Endodermal cell (in vitro differentiated cells): ENCODE results near the gene ASPHD2. TPM values are rescaled to one million over a fixed set of nuclear protein-coding genes. Genes with fewer than 3 reads are reported as not detected.

Experiments used
- DNase-seq: peaks from one replicate; pipeline ENCODE4 v3.0.0-alpha.2; 2017
- H3K27ac ChIP-seq: 2 replicates; pipeline ENCODE4 v1.5.1; 2013; ENCODE audit warnings: mild to moderate bottlenecking, low read depth, low read length, moderate library complexity
- H3K27me3 ChIP-seq: 2 replicates; pipeline ENCODE4 v1.6.1; 2013; ENCODE audit warnings: mild to moderate bottlenecking, low read length, moderate library complexity; ENCODE audit not compliant: insufficient read depth, control insufficient read depth, poor library complexity, severe bottlenecking
- H3K36me3 ChIP-seq: 2 replicates; pipeline ENCODE4 v1.7.0; 2013; ENCODE audit warnings: mild to moderate bottlenecking, low read length, moderate library complexity; ENCODE audit not compliant: control insufficient read depth, insufficient read depth
- H3K4me1 ChIP-seq: one replicate; pipeline ENCODE4 v1.7.0; 2013; ENCODE audit warnings: low read length; ENCODE audit not compliant: control insufficient read depth, insufficient read depth
- H3K4me3 ChIP-seq: 2 replicates; pipeline ENCODE4 v1.5.1; 2013; ENCODE audit warnings: mild to moderate bottlenecking, low read length, moderate library complexity
- H3K9ac ChIP-seq: 2 replicates; pipeline ENCODE4 v1.6.1; 2013; ENCODE audit warnings: mild to moderate bottlenecking, low read length, moderate library complexity; ENCODE audit not compliant: poor library complexity, severe bottlenecking; ENCODE audit errors: extremely low read depth
- H3K9me3 ChIP-seq: 2 replicates; pipeline ENCODE4 v1.6.1; 2013; ENCODE audit warnings: mild to moderate bottlenecking, low read length, moderate library complexity; ENCODE audit not compliant: control insufficient read depth
- H3K27ac Mint-ChIP-seq: 2 replicates; pipeline ENCODE4 v1.8.0; 2020; ENCODE audit warnings: mixed read lengths
- H3K27me3 Mint-ChIP-seq: 2 replicates; pipeline ENCODE4 v1.8.0; 2021; ENCODE audit warnings: mild to moderate bottlenecking, mixed read lengths; ENCODE audit not compliant: insufficient read depth
- H3K36me3 Mint-ChIP-seq: 2 replicates; pipeline ENCODE4 v1.8.0; 2020; ENCODE audit warnings: low read depth, mixed read lengths
- H3K4me1 Mint-ChIP-seq: 2 replicates; pipeline ENCODE4 v1.8.0; 2020; ENCODE audit warnings: mixed read lengths
- H3K4me3 Mint-ChIP-seq: 2 replicates; pipeline ENCODE4 v1.8.0; 2020; ENCODE audit warnings: mild to moderate bottlenecking, moderate library complexity, mixed read lengths
- H3K9me3 Mint-ChIP-seq: 2 replicates; pipeline ENCODE4 v1.8.0; 2020; ENCODE audit warnings: mild to moderate bottlenecking, mixed read lengths
- CTCF ChIP-seq: fragments of 200-600 bp; sonication (generic); conservative IDR thresholded peaks from 2 replicates; pipeline ENCODE4 v1.5.0; 2021; ENCODE audit warnings: antibody characterized with exemption, mild to moderate bottlenecking
- WGBS, 2 experiments: methylation state at CpG; one replicate each; pipeline versions ENCODE4 v1.1.5 to v1.1.7; 2013; ENCODE audit warnings: missing lambda C conversion rate in 2 of 2, mixed read lengths in 1 of 2; ENCODE audit not compliant: insufficient coverage in 1 of 2, insufficient read length in 1 of 2; 5-methylcytosine and 5-hydroxymethylcytosine counted together
- total RNA-seq, 2 donors: library from RNA; stranded (reverse); fragmentation: NEBNext Ultra II Directional in 1 of 2; extraction: Animal tissue kit (Norgen Biotek cat#: 25700) in 1 of 2; gene quantifications; 2 replicates in 1 of 2; 3 replicates in 1 of 2; pipeline ENCODE4 v1.2.1, GENCODE V29; 2021

The ASPHD2 gene
- total RNA-seq, 2 donors from 2014 or later, result 6.0 to 7.3 TPM

- TF ChIP-seq CTCF, result no peak
- no peak for DNase-seq
- peaks cover 18% of the 10 kb centered on the region for H3K27me3 Mint-ChIP-seq
- H3K27ac ChIP-seq, result no peak overlapping the region
- 79 to 95% methylated on average over 4 to 7 of the region's 7 CpGs for WGBS, 2 experiments
- H3K9me3 ChIP-seq, result no peaks in the 10 kb centered on the region
- H3K4me3 Mint-ChIP-seq, result no peak overlapping the region
- H3K27me3 ChIP-seq, result no peaks in the 10 kb centered on the region
- peaks cover 8% of the 10 kb centered on the region for H3K36me3 Mint-ChIP-seq
- peaks cover 7% of the 10 kb centered on the region for H3K4me1 ChIP-seq
- H3K4me1 Mint-ChIP-seq, result peaks cover 10% of the 10 kb centered on the region
- H3K9me3 Mint-ChIP-seq, result no peaks in the 10 kb centered on the region
- no peak overlapping the region for H3K4me3 ChIP-seq
- no peak overlapping the region for H3K27ac Mint-ChIP-seq
- H3K36me3 ChIP-seq, result no peaks in the 10 kb centered on the region
- H3K9ac ChIP-seq, result no peak overlapping the region
Observed at GRCh38 chr22:26383968-26384556, 45.0 kb upstream of the ASPHD2 start.

GRCh38 chr22:26385164-26385563 is 43.9 kb upstream of the ASPHD2 start:
- no peak overlapping the region for H3K27ac Mint-ChIP-seq
- no CpG with 5 or more reads among the region's 1 CpG for WGBS, 2 experiments
- H3K27ac ChIP-seq, result peak overlapping the region; percentile 54

GRCh38 chr22:26389125-26389524 is 39.9 kb upstream of the ASPHD2 start:
- H3K4me3 ChIP-seq, result no peak overlapping the region
- Mint-ChIP-seq H3K36me3 (no peaks in the 10 kb centered on the region), H3K27me3 (no peaks in the 10 kb centered on the region), H3K4me3 (no peak overlapping the region), H3K27ac (no peak overlapping the region), H3K9me3 (no peaks in the 10 kb centered on the region), H3K4me1 (peaks cover 5% of the 10 kb centered on the region)
- 95% methylated on average over 2 of the region's 3 CpGs; no CpG with 5 or more reads in 1 of the 2 experiments for WGBS, 2 experiments
- no peaks in the 10 kb centered on the region for H3K36me3 ChIP-seq
- no peak overlapping the region for H3K9ac ChIP-seq
- DNase-seq, result no peak
- no peaks in the 10 kb centered on the region for H3K9me3 ChIP-seq
- peaks cover 3% of the 10 kb centered on the region for H3K4me1 ChIP-seq
- H3K27me3 ChIP-seq, result no peaks in the 10 kb centered on the region
- no peak for TF ChIP-seq CTCF
- no peak overlapping the region for H3K27ac ChIP-seq

More at GRCh38 chr22:26385164-26385563, 43.9 kb upstream of the ASPHD2 start:
- no peaks in the 10 kb centered on the region for H3K9me3 Mint-ChIP-seq
- no peak overlapping the region for H3K4me3 Mint-ChIP-seq
- Histone ChIP-seq H3K4me3 (no peak overlapping the region), H3K9me3 (no peaks in the 10 kb centered on the region), H3K36me3 (no peaks in the 10 kb centered on the region), H3K9ac (no peak overlapping the region), H3K4me1 (peaks cover 7% of the 10 kb centered on the region), H3K27me3 (no peaks in the 10 kb centered on the region)
- peaks cover 10% of the 10 kb centered on the region for H3K27me3 Mint-ChIP-seq
- peaks cover 10% of the 10 kb centered on the region for H3K4me1 Mint-ChIP-seq
- H3K36me3 Mint-ChIP-seq, result no peaks in the 10 kb centered on the region
- TF ChIP-seq CTCF, result no peak
- no peak for DNase-seq
